Panc1 (cell line): Measurements from ENCODE around the gene ERN1. TPM values are rescaled to one million over a fixed set of nuclear protein-coding genes. Genes with fewer than 3 reads are reported as not detected.

ENCODE experiments used
- ATAC-seq: fragments of 200-7000 bp; cut with Tn5 transposase; 2 replicates; pipeline ENCODE4 v1.9.1; 2020; ENCODE audit warnings: mild to moderate bottlenecking, moderate library complexity
- BruUV-seq: library from RNA; stranded (reverse); fragments of 400-500 nt; replicated peaks from 2 replicates; lab custom pipeline; 2021; lab: Mats Ljungman, UMichigan
- CTCF ChIA-PET: fragments of 300-600 bp; sonication (Branson Sonifier 250); formaldehyde crosslinking; loops from one replicate; lab custom pipeline; 2022; ENCODE audit warnings: antibody characterized with exemption; lab: Charles Lee
- POLR2A ChIA-PET: fragments of 300-600 bp; sonication (Branson Sonifier 250); formaldehyde crosslinking; loops from one replicate; lab custom pipeline; 2022; ENCODE audit warnings: antibody characterized with exemption; lab: Charles Lee
- DNase-seq: peaks from one replicate; pipeline ENCODE4 v3.0.0-alpha.2; 2010; ENCODE audit warnings: low read depth, low spot score
- H3K27ac ChIP-seq: 2 replicates; pipeline ENCODE4 v1.5.1; 2011; ENCODE audit warnings: mild to moderate bottlenecking, low read length, inconsistent platforms
- H3K27me3 ChIP-seq: fragments of 200-500 bp; sonication (Bioruptor generic); 2 replicates; pipeline ENCODE4 v1.6.0; 2014; ENCODE audit warnings: low read length, inconsistent platforms; ENCODE audit not compliant: control insufficient read depth, insufficient read depth
- H3K36me3 ChIP-seq: fragments of 200-500 bp; sonication (Bioruptor generic); 2 replicates; pipeline ENCODE4 v1.5.1; 2014; ENCODE audit warnings: inconsistent platforms, mild to moderate bottlenecking, low read length, moderate library complexity; ENCODE audit not compliant: control insufficient read depth, insufficient read depth
- H3K4me1 ChIP-seq: 2 replicates; pipeline ENCODE4 v1.5.1; 2011; ENCODE audit warnings: inconsistent platforms, mild to moderate bottlenecking, low read length, moderate library complexity; ENCODE audit not compliant: control insufficient read depth, insufficient read depth
- H3K4me3 ChIP-seq, 2 experiments: 2 replicates each; pipeline ENCODE4 v1.5.1; 2011 to 2012; ENCODE audit warnings: low read depth in 2 of 2, low read length in 2 of 2, mild to moderate bottlenecking in 2 of 2, inconsistent platforms in 1 of 2, moderate library complexity in 1 of 2
- H3K9me3 ChIP-seq: fragments of 200-500 bp; sonication (Bioruptor generic); 2 replicates; pipeline ENCODE4 v1.5.1; 2014; ENCODE audit warnings: low read depth, mild to moderate bottlenecking, inconsistent platforms, low read length, moderate library complexity; ENCODE audit not compliant: control insufficient read depth, insufficient read depth
- POLR2AphosphoS5 ChIP-seq: IDR thresholded peaks from 2 replicates; pipeline ENCODE4 v1.6.1; 2012; ENCODE audit warnings: mild to moderate bottlenecking, low read depth, low read length, moderate library complexity
- REST ChIP-seq, 2 experiments: IDR thresholded peaks; 2 replicates each; pipeline ENCODE4 v1.6.1; 2011 to 2012; ENCODE audit warnings: low read depth in 2 of 2, control low read depth in 1 of 2, low read length in 1 of 2, mild to moderate bottlenecking in 1 of 2, moderate library complexity in 1 of 2; ENCODE audit not compliant: insufficient read depth in 1 of 2
- SIN3A ChIP-seq: IDR thresholded peaks from 2 replicates; pipeline ENCODE4 v1.6.1; 2012; ENCODE audit warnings: low read depth, mild to moderate bottlenecking, low read length, moderate library complexity, borderline replicate concordance; ENCODE audit not compliant: insufficient read depth
- TCF7L2 ChIP-seq: IDR thresholded peaks from 2 replicates; pipeline ENCODE4 v1.6.1; 2011; ENCODE audit warnings: mild to moderate bottlenecking, low read depth, low read length, inconsistent platforms
- in situ Hi-C: cut with HindIII; loops from 2 replicates; pipeline ENCODE4 v1.10.0; 2016; ENCODE audit warnings: low sequenced_read_pairs, low pct_unique_long_range_greater_than_20kb
- intact Hi-C: fragments of 100-400 bp; cut with micrococcal nuclease; formaldehyde crosslinking; loops from one replicate; pipeline ENCODE4 v1.10.0; 2022; ENCODE audit not compliant: unreplicated experiment
- total RNA-seq: library from RNA; stranded (reverse); gene quantifications from one replicate; pipeline ENCODE4 v1.2.1, GENCODE V29; 2021; ENCODE audit not compliant: unreplicated experiment
- TF ChIP-seq, protein P1 (sequence below): fragments of 450-650 bp; IDR thresholded peaks from 2 replicates; pipeline ENCODE4 v1.5.1; 2017; ENCODE audit warnings: mild to moderate bottlenecking

Gene ERN1
- total RNA-seq, 1 experiment from 2014 or later, result 12.1 TPM

DNA sequence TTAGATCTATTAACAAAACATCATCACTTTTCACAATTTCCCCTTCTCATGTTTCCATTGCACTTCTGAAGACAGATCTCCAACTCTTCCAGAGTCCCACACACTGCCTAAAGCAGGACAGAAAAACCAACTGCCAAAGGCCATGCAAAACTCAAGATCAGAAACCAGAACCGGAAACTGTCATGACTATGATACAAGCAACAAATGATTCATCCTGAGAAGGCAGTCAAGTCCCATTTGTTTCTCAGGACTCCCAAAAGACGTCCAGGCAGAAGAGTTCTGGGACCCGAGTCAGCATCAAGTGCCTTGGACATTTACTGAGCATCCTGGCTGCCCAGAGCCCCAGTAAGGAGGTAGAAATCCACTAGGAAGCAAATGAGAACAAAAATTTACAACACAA is 38.8 kb downstream of the ERN1 start:
- ChIA-PET POLR2A (no interaction called here), CTCF (no interaction called here)
- Histone ChIP-seq H3K27me3 (no peaks in the 10 kb centered on the region), H3K4me1 (no peaks in the 10 kb centered on the region), H3K4me3 (no peak overlapping the region), H3K36me3 (no peaks in the 10 kb centered on the region), H3K9me3 (no peaks in the 10 kb centered on the region), H3K27ac (no peak overlapping the region)
- no peak for DNase-seq
- no peak for TF ChIP-seq REST (IDR thresholded peaks at IDR 0.05; ENCODE audit: insufficient read depth in 1 of 2, low read depth in 2 of 2, low read length in 1 of 2)
- no peak for TF ChIP-seq TCF7L2
- TF ChIP-seq SIN3A, result no peak
- no peak for TF ChIP-seq POLR2AphosphoS5
- TF ChIP-seq, protein P1, sequence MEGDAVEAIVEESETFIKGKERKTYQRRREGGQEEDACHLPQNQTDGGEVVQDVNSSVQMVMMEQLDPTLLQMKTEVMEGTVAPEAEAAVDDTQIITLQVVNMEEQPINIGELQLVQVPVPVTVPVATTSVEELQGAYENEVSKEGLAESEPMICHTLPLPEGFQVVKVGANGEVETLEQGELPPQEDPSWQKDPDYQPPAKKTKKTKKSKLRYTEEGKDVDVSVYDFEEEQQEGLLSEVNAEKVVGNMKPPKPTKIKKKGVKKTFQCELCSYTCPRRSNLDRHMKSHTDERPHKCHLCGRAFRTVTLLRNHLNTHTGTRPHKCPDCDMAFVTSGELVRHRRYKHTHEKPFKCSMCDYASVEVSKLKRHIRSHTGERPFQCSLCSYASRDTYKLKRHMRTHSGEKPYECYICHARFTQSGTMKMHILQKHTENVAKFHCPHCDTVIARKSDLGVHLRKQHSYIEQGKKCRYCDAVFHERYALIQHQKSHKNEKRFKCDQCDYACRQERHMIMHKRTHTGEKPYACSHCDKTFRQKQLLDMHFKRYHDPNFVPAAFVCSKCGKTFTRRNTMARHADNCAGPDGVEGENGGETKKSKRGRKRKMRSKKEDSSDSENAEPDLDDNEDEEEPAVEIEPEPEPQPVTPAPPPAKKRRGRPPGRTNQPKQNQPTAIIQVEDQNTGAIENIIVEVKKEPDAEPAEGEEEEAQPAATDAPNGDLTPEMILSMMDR, result no peak
- no TSS peak for BruUV-seq
- intact Hi-C loops, result no loop called here
- in situ Hi-C loops, result no loop called here
- no peak for ATAC-seq

DNA sequence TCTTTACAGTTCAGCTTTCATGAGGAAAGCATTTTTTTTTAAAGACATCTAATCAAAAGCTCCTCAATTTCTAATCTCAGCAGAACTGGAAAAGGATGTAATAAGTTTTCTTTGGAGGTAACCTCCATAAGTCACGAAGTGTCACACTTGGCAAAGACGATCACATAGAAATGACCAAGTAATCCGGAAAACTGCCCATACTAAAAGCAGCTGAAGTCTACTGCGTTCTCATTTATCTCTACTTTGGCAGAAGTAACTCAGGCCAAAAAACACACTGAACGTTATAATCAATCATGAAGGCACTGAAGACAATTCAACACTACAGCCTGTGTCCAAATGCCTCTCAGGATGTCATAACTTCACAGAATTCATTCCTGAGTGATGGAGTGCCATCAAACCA is 39.8 kb downstream of the ERN1 start:
- ATAC-seq, result no peak
- ChIA-PET POLR2A (no interaction called here), CTCF (no interaction called here)
- DNase-seq, result no peak
- Histone ChIP-seq H3K36me3 (no peaks in the 10 kb centered on the region), H3K27me3 (no peaks in the 10 kb centered on the region), H3K4me1 (no peaks in the 10 kb centered on the region), H3K9me3 (no peaks in the 10 kb centered on the region), H3K4me3 (no peak overlapping the region), H3K27ac (no peak overlapping the region)
- BruUV-seq, result no TSS peak
- TF ChIP-seq REST (IDR thresholded peaks at IDR 0.05; ENCODE audit: insufficient read depth in 1 of 2, low read depth in 2 of 2, low read length in 1 of 2) (no peak), TCF7L2 (no peak), POLR2AphosphoS5 (no peak), SIN3A (no peak)
- TF ChIP-seq, protein P1, result no peak
- intact Hi-C loops (no loop called here), in situ Hi-C loops (no loop called here)
